HG02571 (cell line): ENCODE results near the gene TAF8.
"Not testable (repeated sequence)": the region's sequence is repeated elsewhere in the genome, so short reads cannot be mapped to it uniquely, and the experiment has no call there.

Source experiments
- ATAC-seq: cut with Tn5 transposase; IDR thresholded peaks from one replicate; pipeline ENCODE4 v1.9.1; 2021; ENCODE audit warnings: mild to moderate bottlenecking, moderate library complexity; ENCODE audit not compliant: unreplicated experiment

Gene TAF8

DNA sequence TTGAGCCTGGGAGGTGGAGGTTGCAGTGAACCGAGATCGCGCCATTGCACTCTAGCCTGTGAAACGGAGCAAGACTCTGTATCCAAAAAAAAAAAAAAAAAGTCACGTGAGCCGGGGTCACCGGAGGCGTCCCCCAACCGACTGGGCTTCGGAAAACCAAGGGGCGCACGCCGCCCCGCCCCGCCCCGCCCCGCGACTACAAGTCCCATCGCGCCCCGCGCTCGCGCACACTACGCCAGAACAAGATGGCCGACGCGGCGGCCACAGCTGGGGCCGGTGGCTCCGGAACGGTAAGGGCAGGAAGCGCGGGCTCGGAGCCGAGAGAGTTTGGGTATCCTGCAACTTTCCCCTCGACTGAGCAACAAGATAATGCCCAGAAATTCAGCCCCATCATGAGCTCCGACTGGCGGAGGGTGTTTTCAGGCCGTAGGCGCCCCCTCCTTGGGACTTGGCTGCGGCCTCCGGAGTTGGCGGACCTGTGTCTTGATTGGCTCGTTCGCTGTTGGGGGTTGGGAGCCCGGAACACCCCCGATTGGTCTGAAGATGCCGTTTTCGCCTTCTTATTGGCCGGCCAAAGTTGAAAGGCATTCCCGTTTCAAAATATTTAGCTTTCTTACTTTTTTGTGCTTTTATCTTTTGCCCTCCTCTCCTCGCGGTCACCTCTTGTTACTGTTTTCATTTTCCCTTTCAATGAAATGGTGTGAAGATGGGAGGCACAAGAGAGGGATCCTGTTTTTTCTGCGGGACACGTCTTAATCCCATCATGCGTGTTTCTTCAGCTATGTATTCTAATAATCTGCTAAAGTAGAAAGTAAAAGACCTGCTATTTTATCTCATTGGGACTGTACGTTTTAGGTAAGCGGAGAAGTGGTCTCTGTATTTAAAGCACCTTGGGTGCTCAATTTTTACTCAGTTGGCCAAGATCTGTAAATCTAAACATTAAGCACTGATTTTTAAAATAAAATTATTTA is at the start of gene TAF8:
TSS of gene TAF8 (plus strand) at position 228 of the 971 bp plus-strand sequence. CDS start at position 246, 18 bp downstream.
- peak; percentile 80 for ATAC-seq

DNA sequence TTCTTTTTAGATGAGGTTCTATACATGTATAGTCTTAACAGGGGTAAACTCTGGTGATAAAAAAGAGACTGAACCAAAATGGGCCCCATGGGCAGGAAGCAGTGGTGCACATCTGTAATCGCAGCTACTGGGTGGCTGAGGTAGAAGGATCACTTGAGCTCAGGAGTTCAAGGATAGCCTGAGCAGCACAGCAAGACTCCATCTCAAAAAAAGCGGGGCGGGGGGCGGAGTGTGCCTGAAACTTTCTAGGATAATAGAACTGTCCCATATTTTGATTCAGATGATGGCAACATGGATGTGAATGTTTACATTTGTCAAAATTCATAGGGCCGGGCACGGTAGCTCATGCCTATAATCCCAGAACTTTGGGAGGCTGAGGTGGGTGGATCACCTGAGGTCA is 48.8 kb upstream of the TAF8 start:
- no peak for ATAC-seq

DNA sequence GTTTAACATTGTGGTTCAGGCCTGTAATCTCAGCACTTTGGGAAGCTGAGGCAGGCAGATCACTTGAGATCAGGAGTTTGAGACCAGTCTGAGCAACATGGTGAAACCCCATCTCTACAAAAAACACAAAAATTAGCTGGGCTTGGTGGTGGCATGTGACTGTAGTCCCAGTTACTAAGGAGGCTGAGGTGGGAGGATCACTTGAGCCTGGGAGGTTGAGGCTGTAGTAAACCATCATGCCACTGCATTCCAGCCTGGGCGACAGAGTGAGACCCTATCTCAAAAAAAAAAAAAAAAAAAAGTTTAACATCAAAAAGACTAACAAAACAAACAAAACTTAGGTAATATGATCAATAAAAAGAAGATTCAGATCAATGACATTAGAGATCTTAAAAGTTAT is 46.7 kb upstream of the TAF8 start:
- not testable (repeated sequence) for ATAC-seq

GRCh38 chr6:42007286-42008137 is 42.8 kb upstream of the TAF8 start:
- ATAC-seq, result no peak

DNA sequence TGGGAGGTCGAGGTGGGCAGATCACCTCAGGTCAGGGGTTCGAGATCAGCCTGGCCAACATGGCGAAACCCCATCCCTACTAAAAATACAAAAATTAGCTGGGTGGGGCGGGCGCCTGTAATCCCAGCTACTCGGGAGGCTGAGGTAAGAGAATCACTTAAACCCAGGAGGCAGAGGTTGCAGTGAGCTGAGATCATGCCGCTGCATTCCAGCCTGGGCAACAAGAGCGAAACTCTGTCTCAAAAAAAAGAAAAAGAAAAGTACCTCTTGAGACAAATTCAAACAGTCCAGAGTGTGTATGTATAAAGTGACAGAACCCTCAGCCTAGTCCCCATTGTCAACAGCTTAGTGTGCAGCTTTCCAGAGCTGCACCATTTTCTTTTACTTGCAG is 42.2 kb upstream of the TAF8 start:
- ATAC-seq, result not testable (repeated sequence)

GRCh38 chr6:42009844-42010184 is 40.5 kb upstream of the TAF8 start:
- ATAC-seq, result no peak

- no peak for ATAC-seq
Measured at GRCh38 chr6:42010185-42010891, 40.0 kb upstream of the TAF8 start.

- ATAC-seq, result no peak
Measured at GRCh38 chr6:42010909-42011308, 39.4 kb upstream of the TAF8 start.

DNA sequence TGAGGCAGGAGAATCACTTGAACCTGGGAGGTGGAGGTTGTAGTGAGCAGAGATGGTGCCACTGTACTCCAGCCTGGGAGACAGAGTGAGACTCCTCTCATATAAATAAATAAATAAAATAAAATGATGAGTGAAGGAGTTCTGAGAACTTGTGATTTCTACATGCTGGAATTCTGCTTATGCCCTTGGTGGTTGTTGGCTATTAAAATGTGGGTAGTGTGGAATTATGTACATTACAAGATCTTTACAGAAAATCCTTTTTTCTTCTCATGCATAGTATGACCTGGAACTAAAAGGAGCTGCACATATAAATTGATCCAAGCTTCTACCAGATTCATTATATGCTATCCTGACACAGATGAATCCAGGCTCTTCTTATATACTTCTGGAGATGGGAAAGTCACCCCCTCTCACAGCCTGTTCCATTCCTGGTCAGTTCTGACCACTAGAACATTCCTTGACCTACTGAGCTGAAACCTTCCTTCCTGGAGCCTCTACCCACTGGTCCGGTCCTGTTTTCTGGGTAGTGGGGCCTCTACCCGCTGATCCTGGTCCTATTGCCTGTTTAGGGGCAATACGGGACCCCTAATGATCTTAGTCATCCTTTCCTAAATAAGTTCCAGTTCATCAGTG is 37.7 kb upstream of the TAF8 start:
- no peak for ATAC-seq

- no peak for ATAC-seq
Measured at GRCh38 chr6:42013134-42013516, 37.2 kb upstream of the TAF8 start.

GRCh38 chr6:42017021-42017643 is 33.2 kb upstream of the TAF8 start:
- no peak for ATAC-seq

GRCh38 chr6:42020967-42021366 is 29.4 kb upstream of the TAF8 start:
- ATAC-seq, result no peak

GRCh38 chr6:42021847-42022754 is 28.2 kb upstream of the TAF8 start:
- ATAC-seq, result no peak

DNA sequence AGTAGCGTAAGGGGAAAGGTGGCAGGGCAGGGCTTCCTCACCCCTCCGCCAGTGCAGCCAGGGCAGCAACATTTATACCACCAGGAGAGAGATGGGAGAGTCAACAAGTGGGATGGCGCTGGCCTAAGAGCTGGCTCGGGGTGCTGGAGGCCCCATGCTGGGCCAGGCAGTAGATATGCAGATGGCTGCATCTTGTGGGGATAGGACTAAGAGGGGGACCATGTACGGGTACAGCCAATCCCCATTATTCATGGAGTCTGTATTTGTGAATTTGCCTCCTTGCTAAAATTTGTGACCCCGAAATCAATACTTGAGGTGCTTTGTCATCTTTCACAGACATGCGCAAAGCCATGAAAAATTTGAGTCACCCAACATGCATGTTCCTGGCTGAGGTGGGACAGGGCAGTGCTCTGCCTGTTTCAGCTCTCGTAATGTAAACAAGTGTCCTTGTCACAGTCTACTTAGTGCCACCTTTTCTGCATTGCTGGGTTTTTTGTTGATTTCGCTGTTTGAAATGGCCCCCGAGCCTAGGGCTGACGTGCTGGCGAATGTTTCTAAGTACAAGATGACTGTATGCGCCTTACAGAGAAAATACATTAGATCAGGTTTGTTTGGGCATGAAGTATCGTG is 27.5 kb upstream of the TAF8 start:
- no peak for ATAC-seq

DNA sequence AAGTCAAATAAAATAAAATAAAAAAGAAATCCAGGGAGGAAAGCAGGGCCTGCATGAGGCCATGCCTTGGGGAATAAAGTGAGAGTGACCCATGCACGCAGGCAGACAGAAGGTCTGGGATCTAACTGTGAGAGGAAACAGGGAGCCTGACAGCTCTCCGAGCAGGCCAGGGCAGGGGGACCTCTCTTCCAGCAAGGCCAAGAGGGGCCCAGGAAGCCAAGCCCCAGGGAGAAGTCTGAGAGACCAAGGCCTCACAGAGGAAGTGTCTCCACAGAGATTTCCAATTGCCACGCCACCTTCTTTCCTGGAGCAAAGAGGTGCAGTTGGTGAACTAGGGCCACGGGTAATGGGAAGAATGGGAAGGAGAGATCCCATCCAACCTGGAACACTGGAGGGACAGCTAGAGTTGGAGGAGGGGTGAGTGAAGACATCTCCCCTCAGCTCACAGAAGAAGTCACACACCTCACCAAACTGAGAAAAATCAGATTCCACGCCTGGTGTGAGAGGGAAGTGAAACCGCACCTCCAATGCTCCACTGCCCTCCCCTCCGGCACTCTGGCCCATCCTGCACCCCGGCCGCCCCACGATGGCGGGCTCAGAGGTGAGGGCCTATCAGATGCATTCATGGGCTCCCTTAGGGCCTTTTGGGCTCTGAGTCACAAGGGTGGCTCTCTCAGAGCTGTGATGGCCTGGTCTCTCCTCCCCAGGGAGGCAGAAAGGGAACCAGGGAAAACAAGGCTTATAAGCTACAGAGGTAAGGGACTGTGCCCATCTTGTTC is 25.1 kb upstream of the TAF8 start:
- peak; percentile 46 for ATAC-seq

DNA sequence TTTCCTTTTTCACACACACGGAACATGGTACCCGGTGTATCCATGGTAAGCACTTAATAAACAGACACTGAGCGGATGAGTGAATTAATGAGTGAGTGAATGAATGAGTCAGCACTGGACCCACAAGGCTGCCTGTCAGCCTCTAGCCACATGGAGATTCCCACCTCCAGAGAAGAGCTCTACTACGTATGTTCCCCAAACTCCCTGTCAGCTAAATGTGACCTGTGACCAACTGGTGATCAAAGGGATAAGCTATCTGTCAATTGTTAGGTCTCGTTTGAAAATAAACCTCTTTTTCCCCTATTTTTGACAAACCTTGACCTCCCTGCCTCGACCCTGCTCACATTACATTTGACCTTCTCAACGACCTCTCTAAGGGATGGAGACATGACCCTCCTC is 24.5 kb upstream of the TAF8 start:
- no peak for ATAC-seq

GRCh38 chr6:42026540-42026939 is 23.8 kb upstream of the TAF8 start:
- ATAC-seq, result no peak
